Cerebellar cortex (tissue), 1 donor: ENCODE measurements around the gene IFI27.

Experiments used
- DNase-seq: peaks from one replicate; pipeline ENCODE4 v3.0.0-alpha.2; 2015; ENCODE audit warnings: low spot score

IFI27 gene

GRCh38 chr14:94125659-94126418 is 15.3 kb downstream of the IFI27 start:
- DNase-seq: no peak

- no peak for DNase-seq
Measured at GRCh38 chr14:94126419-94126677, 15.8 kb downstream of the IFI27 start.

- DNase-seq: no peak
Measured at GRCh38 chr14:94126800-94127199, 16.3 kb downstream of the IFI27 start.

GRCh38 chr14:94127330-94127729 is 16.8 kb downstream of the IFI27 start:
- no peak for DNase-seq

- DNase-seq: no peak
Measured at GRCh38 chr14:94128216-94128839, 17.8 kb downstream of the IFI27 start.

- DNase-seq: peak; percentile 87
Measured at GRCh38 chr14:94129111-94129757, 18.7 kb downstream of the IFI27 start, which contains the start of gene IFI27L2. TSS of gene IFI27L2 (minus strand) at chr14:94129604. CDS start at chr14:94129564, 40 bp downstream.

- peak; percentile 67 for DNase-seq
Measured at GRCh38 chr14:94129758-94130414, 19.4 kb downstream of the IFI27 start.

GRCh38 chr14:94132285-94132887 is 21.9 kb downstream of the IFI27 start:
- DNase-seq: peak; percentile 83

GRCh38 chr14:94135476-94135875 is 24.9 kb downstream of the IFI27 start:
- no peak for DNase-seq

- peak; percentile 87 for DNase-seq
Measured at GRCh38 chr14:94136575-94137331, 26.2 kb downstream of the IFI27 start.

GRCh38 chr14:94138251-94138650 is 27.7 kb downstream of the IFI27 start:
- DNase-seq: no peak

GRCh38 chr14:94139006-94139405 is 28.5 kb downstream of the IFI27 start:
- DNase-seq: no peak

GRCh38 chr14:94139421-94139820 is 28.9 kb downstream of the IFI27 start:
- DNase-seq: no peak

GRCh38 chr14:94142247-94142646 is 31.7 kb downstream of the IFI27 start:
- no peak for DNase-seq

- DNase-seq: no peak
Measured at GRCh38 chr14:94142836-94143235, 32.3 kb downstream of the IFI27 start.

- no peak for DNase-seq
Measured at GRCh38 chr14:94143239-94143638, 32.7 kb downstream of the IFI27 start.

- DNase-seq: no peak
Measured at GRCh38 chr14:94143711-94144110, 33.2 kb downstream of the IFI27 start.

GRCh38 chr14:94144765-94145164 is 34.2 kb downstream of the IFI27 start:
- peak; percentile 22 for DNase-seq

- no peak for DNase-seq
Measured at GRCh38 chr14:94145902-94146527, 35.5 kb downstream of the IFI27 start.

GRCh38 chr14:94152676-94153075 is 42.1 kb downstream of the IFI27 start:
- DNase-seq: no peak

- DNase-seq: no peak
Measured at GRCh38 chr14:94153750-94154342, 43.3 kb downstream of the IFI27 start.
